ENCODE results near the gene POU2F3. TPM values are rescaled to one million over a fixed set of nuclear protein-coding genes. Genes with fewer than 3 reads are reported as not detected.

The POU2F3 gene
- total RNA-seq, 1 donor from 2014 or later = 0.98 TPM

- H3K36me3 Mint-ChIP-seq = no peaks in the 10 kb centered on the region
- no peaks in the 10 kb centered on the region for H3K9me3 Mint-ChIP-seq
- H3K4me1 Mint-ChIP-seq = peaks cover 71% of the 10 kb centered on the region
These were observed 103.5 kb downstream of the POU2F3 start for GRCh38 chr11:120343429-120343828.

GRCh38 chr11:120344302-120345004, 104.5 kb downstream of the POU2F3 start:
- Mint-ChIP-seq H3K27me3 (ENCODE audit: low read depth) (no peaks in the 10 kb centered on the region), H3K4me1 (peaks cover 70% of the 10 kb centered on the region), H3K4me3 (no peak overlapping the region), H3K9me3 (no peaks in the 10 kb centered on the region), H3K27ac (peak overlapping the region; percentile 62), H3K36me3 (no peaks in the 10 kb centered on the region)
- no peak for DNase-seq (ENCODE audit: low spot score in 2 of 2, unreplicated experiment in 2 of 2)
- no peak for TF ChIP-seq CTCF (IDR thresholded peaks at IDR 0.05; ENCODE audit: unreplicated experiment)

More at GRCh38 chr11:120343429-120343828, 103.5 kb downstream of the POU2F3 start:
- H3K27me3 Mint-ChIP-seq (ENCODE audit: low read depth) = no peaks in the 10 kb centered on the region
- H3K4me3 Mint-ChIP-seq = no peak overlapping the region
- no peak for TF ChIP-seq CTCF (IDR thresholded peaks at IDR 0.05; ENCODE audit: unreplicated experiment)
- no peak for DNase-seq (ENCODE audit: low spot score in 2 of 2, unreplicated experiment in 2 of 2)
- no peak overlapping the region for H3K27ac Mint-ChIP-seq

DNA sequence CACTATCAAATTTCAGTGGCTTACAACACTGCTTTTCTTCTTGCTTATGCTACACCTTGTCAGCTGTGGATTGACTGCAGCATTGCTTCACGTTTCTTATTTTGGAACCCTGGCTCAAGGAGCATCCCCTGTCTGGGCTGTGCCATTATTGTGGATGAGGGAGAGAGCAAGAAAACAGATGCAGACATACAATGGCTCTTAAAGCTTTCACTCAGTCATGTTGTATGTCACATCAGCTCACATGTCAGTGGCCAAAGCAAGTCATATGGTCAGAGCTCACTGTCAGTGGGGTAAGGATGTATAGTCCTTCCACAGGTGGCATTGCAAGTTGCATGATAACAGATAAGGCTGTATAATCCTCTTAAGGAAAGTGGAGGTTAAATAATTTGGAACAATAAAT, 106.3 kb downstream of the POU2F3 start:
- Mint-ChIP-seq H3K9me3 (no peaks in the 10 kb centered on the region), H3K4me3 (peak overlapping the region; percentile 15), H3K36me3 (no peaks in the 10 kb centered on the region), H3K4me1 (peaks cover 65% of the 10 kb centered on the region), H3K27me3 (ENCODE audit: low read depth) (no peaks in the 10 kb centered on the region), H3K27ac (peak overlapping the region; percentile 98)
- DNase-seq (ENCODE audit: low spot score in 2 of 2, unreplicated experiment in 2 of 2) = no peak
- TF ChIP-seq CTCF (IDR thresholded peaks at IDR 0.05; ENCODE audit: unreplicated experiment) = no peak

- Mint-ChIP-seq H3K4me3 (no peak overlapping the region), H3K9me3 (no peaks in the 10 kb centered on the region), H3K36me3 (peaks cover 4% of the 10 kb centered on the region), H3K27me3 (ENCODE audit: low read depth) (no peaks in the 10 kb centered on the region), H3K4me1 (peaks cover 46% of the 10 kb centered on the region), H3K27ac (no peak overlapping the region)
- no peak for DNase-seq (ENCODE audit: low spot score in 2 of 2, unreplicated experiment in 2 of 2)
- TF ChIP-seq CTCF (IDR thresholded peaks at IDR 0.05; ENCODE audit: unreplicated experiment) = no peak
These were observed 110.7 kb downstream of the POU2F3 start for GRCh38 chr11:120350637-120351036.

DNA sequence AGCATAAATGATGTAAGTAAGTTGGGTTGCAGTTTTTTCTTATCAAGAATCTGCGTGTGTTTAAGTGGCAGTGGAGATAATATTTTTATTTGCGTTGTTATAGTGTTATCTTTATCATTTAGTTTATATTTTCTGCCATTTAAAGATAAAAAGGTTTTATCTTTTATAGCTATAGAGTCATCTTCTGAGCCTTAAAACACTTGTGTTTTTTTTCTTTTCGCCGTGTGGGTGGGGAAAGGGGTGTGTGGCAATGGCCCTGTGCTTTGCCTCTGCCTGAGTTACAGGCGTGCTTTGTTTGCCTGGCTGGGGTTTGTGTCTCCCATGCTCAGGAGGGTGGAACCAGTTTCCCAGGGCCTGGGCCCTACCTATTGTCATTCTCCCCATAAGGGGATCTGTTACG, 112.5 kb downstream of the POU2F3 start:
- Mint-ChIP-seq H3K4me1 (peaks cover 29% of the 10 kb centered on the region), H3K4me3 (no peak overlapping the region), H3K27ac (no peak overlapping the region)

More for the DNA sequence above, 112.5 kb downstream of the POU2F3 start:
- no peak for DNase-seq (ENCODE audit: low spot score in 2 of 2, unreplicated experiment in 2 of 2)
- no peaks in the 10 kb centered on the region for H3K9me3 Mint-ChIP-seq
- no peaks in the 10 kb centered on the region for H3K27me3 Mint-ChIP-seq (ENCODE audit: low read depth)
- peaks cover 7% of the 10 kb centered on the region for H3K36me3 Mint-ChIP-seq
- no peak for TF ChIP-seq CTCF (IDR thresholded peaks at IDR 0.05; ENCODE audit: unreplicated experiment)
